GM21526 (cell line): Measurements from ENCODE around the gene KDM4B.
"Not testable (repeated sequence)": the region's sequence is repeated elsewhere in the genome, so short reads cannot be mapped to it uniquely, and the experiment has no call there.

Experiments
- ATAC-seq: cut with Tn5 transposase; IDR thresholded peaks from one replicate; pipeline ENCODE4 v1.9.1; 2021; ENCODE audit warnings: moderate library complexity; ENCODE audit not compliant: unreplicated experiment, low FRiP score

The KDM4B gene

DNA sequence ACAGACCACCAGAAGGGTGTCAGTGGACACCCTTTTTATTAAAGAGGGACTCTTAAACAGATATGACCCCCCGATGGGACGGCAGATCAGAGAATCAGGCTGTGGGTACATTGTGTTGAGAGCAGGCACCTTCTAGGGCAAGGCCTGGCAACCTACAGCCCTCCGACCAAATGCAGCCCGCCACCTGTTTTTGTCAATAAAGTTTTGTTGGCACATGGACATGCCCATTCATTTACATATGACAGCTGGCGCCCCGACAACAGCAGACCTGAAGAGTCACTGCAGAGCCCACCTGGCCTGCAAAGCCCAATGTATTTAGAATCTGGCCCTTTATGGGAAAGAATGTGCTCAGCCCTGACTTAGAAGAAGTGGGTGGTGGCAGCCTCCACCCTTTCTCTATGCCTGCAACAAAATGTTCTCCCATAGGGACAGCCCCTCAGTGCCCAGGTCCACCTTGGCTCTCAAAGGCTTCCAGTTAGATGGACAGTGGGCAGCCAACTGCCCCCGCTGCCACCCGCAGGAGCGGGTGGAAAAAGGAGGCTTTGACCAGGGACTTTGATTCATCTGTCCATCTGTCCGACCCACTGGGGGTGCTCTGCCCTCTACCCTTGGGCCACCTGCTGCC is 186.8 kb downstream of the KDM4B start:
- no peak for ATAC-seq

DNA sequence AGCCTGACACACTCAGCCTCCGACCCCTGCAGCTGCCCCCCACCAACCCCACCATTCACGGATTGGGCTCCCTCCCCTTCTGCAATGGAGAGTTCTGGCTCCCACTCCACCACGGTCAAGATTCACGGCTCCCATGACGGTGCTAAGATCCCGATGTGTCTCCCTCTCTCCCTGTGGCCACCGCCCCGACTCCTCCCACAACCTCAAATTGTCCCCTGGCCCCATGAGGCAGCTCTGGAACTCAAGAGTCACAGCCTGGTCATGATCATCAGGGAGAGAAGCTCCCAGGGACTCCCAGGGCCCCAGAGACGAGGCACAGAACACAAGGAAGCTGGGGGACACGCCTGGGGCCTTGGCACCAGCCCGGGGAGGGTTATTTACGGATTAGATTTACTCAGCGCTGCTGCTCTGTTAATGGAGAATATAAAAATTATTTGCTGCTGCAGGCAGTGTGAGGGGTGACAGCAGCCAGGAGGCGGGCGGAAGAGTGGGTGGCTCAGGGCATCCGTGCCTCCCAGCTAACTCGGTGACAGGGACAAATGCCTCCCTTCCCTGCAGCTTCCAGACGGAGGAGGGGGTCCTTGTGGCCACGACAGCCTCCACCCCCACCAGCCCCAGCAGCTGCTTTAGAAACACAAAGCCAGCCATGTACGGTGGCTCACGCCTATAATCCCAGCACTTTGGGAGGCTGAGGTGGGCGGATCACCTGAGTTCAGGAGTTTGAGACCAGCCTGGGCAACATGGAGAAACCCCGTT is 187.5 kb downstream of the KDM4B start:
- no peak for ATAC-seq

GRCh38 chr19:5157186-5157585 is 188.3 kb downstream of the KDM4B start:
- ATAC-seq = no peak

- ATAC-seq = not testable (repeated sequence)
Observed at GRCh38 chr19:5158549-5159134, 189.7 kb downstream of the KDM4B start.

GRCh38 chr19:5160158-5160795 is 191.4 kb downstream of the KDM4B start:
- ATAC-seq = not testable (repeated sequence)

DNA sequence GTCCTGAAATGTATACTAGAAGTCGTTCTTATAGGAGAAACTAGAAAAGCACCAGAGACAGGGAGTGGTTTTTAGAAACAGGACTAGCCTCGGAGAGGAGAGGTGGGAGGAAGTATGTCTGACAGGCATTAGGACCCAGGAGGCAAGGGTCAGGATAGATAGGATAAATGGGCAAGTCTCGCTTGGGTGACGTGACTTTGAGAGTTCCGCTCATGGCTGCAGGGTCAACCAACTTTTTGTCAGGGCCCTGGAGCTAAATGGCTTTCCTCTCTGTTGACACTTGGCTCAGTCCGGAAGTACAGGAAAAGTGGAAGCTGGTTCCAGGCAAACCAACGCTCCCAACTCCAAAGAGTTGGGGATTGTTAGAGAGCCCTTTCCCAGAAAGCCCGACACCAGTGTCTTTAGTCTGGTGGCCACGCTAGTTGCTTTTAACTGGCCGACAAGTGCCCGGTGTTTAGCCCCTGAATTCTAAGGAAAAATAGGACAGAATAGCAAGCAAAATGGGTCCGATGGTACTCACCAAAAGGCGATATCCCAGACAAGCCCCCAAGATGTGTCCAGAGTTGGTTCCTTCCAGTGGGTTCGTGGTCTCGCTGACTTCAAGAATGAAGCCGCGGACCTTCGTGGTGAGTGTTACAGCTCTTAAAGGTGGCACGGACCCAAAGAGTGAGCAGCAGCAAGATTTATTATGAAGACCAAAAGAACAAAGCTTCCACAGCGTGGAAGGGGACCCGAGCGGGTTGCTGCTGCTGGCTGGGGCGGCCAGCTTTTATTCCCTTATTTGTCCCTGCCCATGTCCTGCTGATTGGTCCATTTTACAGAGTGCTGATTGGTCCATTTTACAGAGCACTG is 196.2 kb downstream of the KDM4B start:
- ATAC-seq = not testable (repeated sequence)

GRCh38 chr19:5165697-5166019 is 196.7 kb downstream of the KDM4B start:
- ATAC-seq = no peak

GRCh38 chr19:5166262-5166661 is 197.3 kb downstream of the KDM4B start:
- ATAC-seq = no peak

DNA sequence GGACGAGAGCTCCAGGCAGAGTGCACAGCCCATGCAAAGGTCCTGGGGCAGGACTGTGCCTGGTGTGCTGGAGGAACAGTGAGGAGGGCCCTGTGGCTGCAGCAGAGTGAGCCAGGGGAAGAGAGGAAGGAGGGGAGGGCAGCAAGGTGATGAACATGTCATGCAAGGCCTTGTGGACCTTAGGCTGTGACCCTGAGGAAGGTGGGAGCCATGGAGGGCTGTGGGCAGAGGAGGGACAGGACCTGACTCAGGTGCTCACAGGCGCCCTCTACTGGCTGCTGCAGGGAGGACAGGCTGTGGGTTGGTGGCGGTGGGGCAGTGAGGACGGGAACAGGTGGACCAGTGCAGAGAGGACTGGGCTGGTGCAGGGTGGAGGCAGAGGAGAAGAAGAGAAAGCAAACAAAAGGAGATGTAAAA is 201.4 kb downstream of the KDM4B start:
- ATAC-seq = no peak

GRCh38 chr19:5171711-5172110 is 202.8 kb downstream of the KDM4B start:
- no peak for ATAC-seq

DNA sequence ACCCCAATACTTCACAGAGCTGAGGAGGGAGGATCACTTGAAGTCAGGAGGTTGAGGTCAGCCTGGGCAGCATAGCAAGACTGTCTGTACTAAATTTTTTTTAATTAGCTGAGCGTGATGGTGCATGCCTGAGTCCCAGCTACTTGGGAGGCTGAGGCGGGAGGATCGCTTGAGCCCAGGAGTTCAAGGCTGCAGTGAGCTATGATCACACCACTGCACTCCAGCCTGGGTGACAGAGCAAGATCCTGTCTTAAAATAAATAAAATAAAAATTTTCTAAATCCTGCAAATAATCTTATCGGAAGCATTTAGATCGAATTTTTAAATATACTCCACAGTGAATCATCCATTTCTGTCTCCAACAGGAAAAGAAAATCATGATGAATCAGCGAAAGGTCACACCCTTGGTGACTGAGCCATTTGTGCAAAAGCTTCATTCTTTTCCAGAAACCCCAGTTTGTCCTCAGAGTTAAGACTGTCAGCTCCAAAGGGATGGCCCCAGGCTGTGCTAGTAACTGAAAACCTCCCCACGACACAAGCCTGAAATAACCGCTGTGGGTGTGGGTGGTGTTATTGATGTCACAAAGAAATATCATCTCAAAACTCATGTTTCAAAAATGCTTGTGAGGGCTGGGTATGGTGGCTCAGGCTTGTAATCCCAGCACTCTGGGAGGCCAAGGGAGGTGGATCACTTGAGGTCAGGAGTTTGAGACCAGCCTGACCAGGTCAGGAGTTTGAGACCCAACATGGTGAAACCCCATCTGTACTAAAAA is 204.1 kb downstream of the KDM4B start:
- ATAC-seq = no peak

DNA sequence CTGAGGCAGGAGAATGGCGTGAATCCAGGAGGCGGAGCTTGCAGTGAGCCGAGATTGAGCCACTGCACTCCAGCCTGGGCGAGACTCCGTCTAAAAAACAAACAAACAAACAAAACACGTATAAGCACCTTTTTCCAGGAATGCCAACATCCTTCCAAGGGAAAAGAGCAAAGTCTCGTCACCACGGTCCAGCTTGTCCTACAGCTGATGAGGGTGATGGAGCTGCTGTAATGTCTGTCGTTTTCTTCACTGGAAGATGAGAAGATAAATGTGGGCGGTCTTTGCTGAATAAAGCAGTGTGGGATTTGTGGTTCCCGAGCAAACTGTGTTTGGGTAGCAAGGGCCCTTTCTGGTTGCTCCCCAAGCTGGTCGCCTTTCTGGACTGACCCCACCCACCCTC is 205.1 kb downstream of the KDM4B start:
- ATAC-seq = no peak

GRCh38 chr19:5177745-5178450 is 209.0 kb downstream of the KDM4B start:
- ATAC-seq = no peak

- ATAC-seq = no peak
Observed at GRCh38 chr19:5178841-5179240, 209.9 kb downstream of the KDM4B start.

DNA sequence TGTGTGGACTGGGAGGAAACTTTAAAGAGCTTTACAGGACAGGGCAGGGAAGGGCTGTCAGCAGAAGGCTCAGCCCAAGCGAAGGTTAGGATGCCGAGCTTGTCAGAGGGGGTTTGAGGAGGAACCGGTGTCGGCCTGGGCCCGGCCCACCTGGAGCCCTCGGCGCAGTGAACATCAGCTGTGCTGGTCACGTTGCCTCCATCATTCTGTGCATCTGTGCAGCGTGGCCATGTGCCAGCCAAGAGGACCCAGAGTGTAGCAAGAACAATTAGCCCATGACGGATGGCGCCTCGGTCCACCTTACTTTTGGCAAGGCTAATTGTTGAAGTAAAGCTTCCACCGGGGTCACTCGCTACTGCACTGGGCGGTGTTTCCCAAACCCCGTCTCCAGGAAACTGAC is 210.3 kb downstream of the KDM4B start:
- ATAC-seq = no peak

- ATAC-seq = no peak
Observed at GRCh38 chr19:5181329-5181728, 212.4 kb downstream of the KDM4B start.

- no peak for ATAC-seq
Observed at GRCh38 chr19:5182751-5183150, 213.8 kb downstream of the KDM4B start.

GRCh38 chr19:5183616-5184015 is 214.7 kb downstream of the KDM4B start:
- ATAC-seq = no peak

GRCh38 chr19:5184930-5185329 is 216.0 kb downstream of the KDM4B start:
- no peak for ATAC-seq
